ENCODE data around the gene NPY4R.
"Not testable (repeated sequence)": the region's sequence is repeated elsewhere in the genome, so short reads cannot be mapped to it uniquely, and the experiment has no call there.

DNA sequence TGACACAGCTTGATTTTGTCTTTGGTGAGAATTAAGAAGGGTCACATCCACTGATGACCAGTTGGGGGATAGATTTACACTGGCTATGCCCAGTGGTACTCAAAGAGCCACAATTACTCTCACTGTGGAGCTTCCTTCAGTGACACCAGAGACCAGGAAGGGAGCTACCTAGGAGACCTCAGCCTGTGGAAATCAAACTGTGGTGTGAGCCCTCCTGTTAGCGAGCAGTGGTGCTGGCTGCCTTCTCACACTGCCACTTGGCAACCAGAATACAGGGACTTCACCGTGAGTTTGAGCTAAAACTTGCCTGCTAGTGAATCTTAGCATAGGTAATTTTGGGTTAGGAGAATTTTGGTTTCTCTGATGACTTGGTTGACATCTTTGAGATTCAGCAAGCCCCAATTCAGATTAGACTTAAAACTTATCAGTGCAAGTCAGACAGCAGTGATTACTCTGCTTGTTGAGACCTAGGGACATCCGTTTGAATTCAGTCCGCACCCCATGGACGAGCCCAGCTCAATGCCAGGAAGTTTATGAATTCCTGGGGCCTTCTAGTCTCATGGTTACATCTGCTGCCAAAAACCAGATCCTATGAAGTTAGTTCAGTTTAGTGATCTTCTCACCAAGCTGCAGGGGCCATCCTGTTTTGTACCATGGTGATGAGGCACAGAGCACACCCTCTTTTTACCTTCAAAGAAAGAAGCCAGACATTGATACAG, 33.4 kb upstream of the NPY4R start:
- TF ChIP-seq, protein P1, sequence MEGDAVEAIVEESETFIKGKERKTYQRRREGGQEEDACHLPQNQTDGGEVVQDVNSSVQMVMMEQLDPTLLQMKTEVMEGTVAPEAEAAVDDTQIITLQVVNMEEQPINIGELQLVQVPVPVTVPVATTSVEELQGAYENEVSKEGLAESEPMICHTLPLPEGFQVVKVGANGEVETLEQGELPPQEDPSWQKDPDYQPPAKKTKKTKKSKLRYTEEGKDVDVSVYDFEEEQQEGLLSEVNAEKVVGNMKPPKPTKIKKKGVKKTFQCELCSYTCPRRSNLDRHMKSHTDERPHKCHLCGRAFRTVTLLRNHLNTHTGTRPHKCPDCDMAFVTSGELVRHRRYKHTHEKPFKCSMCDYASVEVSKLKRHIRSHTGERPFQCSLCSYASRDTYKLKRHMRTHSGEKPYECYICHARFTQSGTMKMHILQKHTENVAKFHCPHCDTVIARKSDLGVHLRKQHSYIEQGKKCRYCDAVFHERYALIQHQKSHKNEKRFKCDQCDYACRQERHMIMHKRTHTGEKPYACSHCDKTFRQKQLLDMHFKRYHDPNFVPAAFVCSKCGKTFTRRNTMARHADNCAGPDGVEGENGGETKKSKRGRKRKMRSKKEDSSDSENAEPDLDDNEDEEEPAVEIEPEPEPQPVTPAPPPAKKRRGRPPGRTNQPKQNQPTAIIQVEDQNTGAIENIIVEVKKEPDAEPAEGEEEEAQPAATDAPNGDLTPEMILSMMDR (IDR thresholded peaks at IDR 0.05; ENCODE audit: extremely low read depth in 1 of 2, insufficient read depth in 1 of 2, low read depth in 1 of 2, low read length in 2 of 2), result not testable (repeated sequence)
- not testable (repeated sequence) for TF ChIP-seq POLR2A (IDR thresholded peaks at IDR 0.05; ENCODE audit: low read depth, low read length)

Data from endothelial cell of umbilical vein (primary cell).